DMS153 treated with DMSO at 0.1 percent for 48 hours (cell line): ENCODE results near the gene DNAJC5.
"Not testable (repeated sequence)": the region's sequence is repeated elsewhere in the genome, so short reads cannot be mapped to it uniquely, and the experiment has no call there.

ENCODE experiments used
- DNase-seq: peaks from one replicate; lab custom pipeline; 2025; ENCODE audit not compliant: unreplicated experiment; lab: John Stamatoyannopoulos, UW

The DNAJC5 gene

DNA sequence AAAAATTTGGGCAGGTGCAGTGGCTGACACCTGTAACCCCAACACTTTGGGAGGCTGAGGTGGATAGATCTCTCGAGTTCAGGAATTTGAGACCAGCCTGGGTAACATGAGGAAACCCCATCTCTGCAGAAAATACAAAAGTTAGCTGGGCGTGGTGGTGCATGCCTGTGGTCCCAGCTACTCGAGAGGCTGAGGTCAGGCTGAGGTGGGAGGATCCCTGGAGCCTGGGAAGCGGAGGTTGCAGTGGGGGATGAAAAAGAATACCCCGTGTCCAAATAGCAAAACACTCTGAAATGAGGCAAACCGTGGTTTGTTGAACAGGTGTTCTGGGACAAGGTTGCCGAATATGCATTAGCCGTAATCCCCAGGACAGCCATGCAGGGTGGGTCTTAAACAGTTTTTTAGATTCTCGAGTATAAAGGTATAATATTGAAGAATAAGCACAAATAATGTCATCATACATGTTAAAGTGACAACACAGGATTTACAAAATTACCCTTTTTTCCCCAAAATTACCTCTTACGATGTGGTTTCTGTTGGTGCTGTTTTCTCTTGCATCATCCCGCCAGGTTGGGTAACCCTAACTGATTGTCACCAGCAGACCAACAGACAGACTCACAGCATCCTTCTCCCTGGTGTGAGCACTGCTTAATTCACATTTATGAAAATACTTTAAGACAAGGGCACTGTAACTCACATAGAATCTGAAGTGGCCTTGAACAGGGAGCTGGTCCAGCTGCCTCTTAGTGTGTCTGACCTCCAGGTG is 9.1 kb downstream of the DNAJC5 start:
- DNase-seq: no peak

- no peak for DNase-seq
These were observed 13.2 kb downstream of the DNAJC5 start for GRCh38 chr20:63908008-63908682.

GRCh38 chr20:63911176-63911575 is 16.2 kb downstream of the DNAJC5 start:
- no peak for DNase-seq

DNA sequence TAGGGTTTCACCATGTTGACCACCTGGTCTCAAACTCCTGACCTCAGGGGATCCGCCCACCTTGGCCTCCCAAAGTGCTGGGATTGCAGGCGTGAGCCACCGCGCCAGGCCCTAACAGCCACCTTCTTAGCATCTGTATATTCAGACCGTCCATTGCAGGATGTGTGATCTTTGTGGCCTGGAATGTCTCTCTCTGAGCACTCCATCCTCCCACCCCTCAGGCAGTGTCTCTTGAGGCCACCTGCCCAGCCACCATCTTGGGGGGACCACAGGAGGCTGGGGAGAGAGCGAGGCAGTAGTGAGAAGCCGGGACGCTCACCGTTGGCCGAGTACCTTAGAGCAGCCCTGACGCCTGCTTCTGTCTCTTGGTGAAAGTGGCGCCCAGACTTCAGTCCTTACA is 18.8 kb downstream of the DNAJC5 start:
- DNase-seq: no peak

DNA sequence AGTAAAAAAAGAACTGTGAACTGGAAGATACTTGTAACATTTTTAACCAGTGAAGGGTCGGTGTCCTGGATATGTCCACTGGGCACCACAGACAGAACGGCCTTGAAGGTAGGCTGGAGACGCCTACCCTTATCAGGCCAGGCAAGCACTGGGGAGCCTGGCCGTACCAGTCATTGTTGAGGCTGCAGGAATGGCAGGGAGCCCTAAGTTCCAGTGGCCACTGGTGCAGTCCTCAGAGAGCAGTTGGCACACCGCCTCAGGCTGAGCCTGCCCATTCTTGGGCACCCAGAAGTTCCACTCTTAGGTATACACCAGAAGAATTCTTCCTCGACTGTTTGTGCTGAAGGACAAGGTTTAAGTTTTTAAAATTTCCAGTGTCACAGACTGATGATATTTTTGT is 20.5 kb downstream of the DNAJC5 start:
- DNase-seq: no peak

GRCh38 chr20:63916371-63916939 is 21.5 kb downstream of the DNAJC5 start:
- DNase-seq: not testable (repeated sequence)

DNA sequence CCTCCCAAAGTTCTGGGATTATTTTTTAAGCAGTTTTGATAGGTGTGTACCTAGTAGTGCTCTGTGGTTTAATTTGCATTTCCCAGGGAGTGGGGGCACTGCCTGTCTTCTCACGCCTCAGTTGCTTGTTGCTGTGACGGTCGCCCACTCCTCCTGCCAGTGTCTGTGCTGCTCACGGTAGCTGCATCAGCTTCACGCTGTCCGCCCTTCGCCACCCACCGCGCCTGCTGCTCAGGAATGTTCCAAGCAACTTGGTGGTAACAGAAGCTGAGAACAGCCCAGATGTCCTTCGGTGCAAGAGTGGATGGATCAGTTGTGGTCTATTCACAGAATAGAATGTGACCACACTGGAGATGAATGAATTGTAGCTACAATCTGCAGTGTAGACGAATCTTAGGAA is 22.9 kb downstream of the DNAJC5 start:
- DNase-seq: no peak

DNA sequence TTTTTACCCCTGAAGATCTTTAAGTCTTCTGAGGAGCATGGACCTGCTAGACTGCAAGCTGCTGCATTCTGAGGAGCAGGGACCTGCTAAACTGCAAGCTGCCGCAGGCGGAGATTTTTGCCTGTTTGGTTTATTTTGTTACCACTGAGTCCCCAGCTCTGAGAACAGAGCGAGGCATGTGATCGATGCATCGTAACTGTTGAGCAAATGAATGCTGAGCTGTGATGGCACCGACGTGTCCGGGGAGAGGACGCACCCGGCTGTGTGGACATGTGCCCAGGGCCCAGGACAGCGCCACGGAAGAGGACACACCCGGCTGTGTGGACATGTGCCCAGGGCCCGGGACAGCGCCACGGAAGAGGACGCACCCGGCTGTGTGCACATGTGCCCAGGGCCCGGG is 24.2 kb downstream of the DNAJC5 start:
- DNase-seq: no peak

GRCh38 chr20:63920226-63920625 is 25.3 kb downstream of the DNAJC5 start:
- DNase-seq: no peak

GRCh38 chr20:63923651-63924050 is 28.7 kb downstream of the DNAJC5 start:
- DNase-seq: no peak

DNA sequence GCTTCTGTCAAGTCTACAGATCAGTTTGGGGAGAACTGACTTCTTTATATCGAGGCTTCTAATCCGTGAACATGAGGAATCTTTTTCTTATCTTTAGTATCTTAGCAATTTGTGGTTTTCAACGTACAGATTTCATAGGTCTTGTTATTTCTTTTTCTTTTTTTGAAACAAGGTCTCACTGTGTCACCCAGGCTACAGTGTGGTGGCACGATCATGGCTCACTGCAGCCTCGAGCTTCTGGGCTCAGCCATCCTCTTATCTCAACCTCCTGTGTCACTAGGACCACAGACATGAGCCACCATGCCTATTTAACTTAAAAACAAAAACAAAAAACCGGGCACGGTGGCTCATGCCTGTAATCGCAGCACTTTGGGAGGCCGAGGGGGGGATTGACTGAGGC is 29.3 kb downstream of the DNAJC5 start:
- no peak for DNase-seq

DNA sequence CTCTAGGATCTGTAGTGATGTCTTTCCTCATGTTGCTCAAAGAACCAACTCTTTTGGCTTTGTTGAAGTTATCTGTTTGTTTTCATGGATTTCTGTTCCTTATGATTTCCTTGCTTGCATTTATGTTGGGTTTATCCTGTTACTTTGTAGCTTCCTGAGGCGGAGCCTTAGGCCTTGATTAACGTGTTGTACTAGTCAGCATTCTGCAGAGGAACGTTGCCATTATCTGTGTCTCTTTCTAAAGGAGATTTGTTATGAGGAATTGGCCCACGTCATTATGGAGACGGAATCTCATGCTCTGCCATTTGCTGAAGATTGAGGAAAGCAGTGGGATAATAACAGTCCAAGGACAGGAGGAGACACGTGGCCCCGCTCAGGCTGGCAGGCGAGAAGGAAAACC is 31.4 kb downstream of the DNAJC5 start:
- DNase-seq: no peak

DNA sequence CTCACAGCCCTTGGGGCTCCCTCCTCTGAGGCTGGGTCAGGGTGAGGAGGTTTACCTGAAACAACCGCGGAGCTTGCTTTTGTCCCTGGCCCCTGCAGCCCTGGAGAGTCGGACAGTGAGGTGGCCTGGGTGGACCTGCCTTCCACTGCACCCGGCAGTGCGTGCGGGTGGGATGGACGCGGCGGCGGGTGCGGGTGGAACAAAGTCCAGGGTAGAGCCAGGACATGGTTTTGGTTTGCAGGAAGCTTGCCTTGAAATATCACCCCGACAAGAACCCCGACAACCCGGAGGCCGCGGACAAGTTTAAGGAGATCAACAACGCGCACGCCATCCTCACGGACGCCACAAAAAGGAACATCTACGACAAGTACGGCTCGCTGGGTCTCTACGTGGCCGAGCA is 34.1 kb downstream of the DNAJC5 start:
- no peak for DNase-seq

DNA sequence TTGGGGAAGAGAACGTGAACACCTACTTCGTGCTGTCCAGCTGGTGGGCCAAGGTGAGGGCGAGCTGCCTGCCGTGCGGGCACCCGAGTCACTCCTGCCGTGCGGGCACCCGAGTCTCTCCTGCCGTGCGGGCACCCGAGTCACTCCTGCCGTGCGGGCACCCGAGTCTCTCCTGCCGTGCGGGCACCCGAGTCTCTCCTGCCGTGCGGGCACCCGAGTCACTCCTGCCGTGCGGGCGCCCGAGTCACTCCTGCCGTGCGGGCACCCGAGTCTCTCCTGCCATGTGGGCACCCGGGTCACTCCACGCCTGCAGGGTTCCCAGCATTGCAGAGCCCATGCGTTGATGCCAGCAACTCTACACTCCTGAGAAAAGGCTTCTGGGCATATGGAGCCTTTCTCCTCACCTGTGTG is 34.6 kb downstream of the DNAJC5 start:
- DNase-seq: not testable (repeated sequence)

DNA sequence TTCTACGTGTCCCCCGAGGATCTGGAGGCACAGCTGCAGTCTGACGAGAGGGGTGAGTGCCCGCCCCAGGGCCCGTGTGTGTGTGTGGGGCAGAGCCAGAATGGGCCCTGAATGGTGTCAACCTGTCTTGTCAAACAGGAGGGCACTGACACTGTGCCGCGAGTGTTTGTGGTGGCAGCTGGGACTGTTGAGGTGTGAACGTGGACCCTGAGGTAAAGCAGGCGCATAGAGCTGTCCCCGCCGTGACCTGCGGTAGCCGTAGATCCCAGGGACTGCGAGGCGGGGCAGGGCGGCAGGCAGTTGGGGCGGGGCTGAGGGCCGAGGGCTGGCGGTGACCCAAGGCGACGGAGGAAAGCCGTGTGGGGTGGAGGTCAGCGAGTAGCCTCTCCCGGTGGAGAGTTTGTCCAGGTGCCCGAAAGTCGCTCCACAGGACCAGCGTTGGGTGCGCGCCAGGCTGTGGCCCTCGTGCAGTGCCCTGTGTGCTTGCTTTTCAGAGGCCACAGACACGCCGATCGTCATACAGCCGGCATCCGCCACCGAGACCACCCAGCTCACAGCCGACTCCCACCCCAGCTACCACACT is 36.1 kb downstream of the DNAJC5 start:
- no peak for DNase-seq

- DNase-seq: no peak
These were observed 36.8 kb downstream of the DNAJC5 start for GRCh38 chr20:63931735-63932134.

DNA sequence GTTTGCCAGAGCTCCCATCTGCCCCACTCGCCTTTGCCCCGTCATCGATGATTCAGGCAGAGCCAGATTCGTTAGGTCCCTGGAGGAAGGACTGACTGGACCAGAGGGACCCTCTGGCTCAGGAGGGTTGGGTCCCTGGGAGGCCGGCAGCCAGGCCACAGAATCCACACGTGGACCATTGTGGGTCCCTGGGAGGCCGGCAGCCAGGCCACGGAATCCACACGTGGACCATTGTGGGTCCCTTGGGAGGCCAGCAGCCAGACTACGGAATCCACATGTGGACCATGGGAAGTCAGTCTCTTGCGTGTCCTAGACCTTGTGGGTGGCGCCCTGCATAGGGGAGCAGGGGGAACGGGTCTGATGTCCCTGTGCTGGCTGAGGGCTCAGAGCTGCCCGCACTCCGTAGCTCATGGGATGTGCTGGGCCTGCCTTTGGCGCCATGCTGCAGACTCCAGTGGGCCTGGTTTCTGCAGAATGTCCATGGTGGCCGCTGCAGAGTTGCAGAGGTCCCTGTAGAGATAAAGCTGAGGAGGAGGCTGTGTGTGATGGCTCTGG is 37.8 kb downstream of the DNAJC5 start:
- DNase-seq: no peak

- no peak for DNase-seq
These were observed 38.7 kb downstream of the DNAJC5 start for GRCh38 chr20:63933646-63934045.

GRCh38 chr20:63934271-63935068 is 39.5 kb downstream of the DNAJC5 start:
- no peak for DNase-seq

DNA sequence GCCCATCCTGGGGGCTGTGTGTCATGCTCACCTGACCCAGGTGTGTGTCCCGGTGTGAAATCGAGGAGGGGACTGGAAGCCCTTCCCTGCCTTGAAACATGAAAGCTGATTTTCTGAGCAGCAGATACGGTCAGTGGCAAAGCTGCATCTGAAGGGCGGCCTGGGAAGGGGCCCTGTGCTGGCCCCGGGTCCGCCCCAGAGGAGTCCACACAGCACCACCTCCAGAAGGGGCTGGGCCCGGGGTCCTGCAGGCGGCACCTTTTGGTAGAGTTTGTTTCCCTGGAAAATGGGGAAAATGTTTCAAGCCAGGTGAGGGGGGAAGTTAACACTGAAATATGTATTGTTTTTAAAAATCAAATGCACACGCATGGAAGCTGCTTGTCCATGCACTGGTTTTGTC is 40.5 kb downstream of the DNAJC5 start:
- no peak for DNase-seq

- DNase-seq: no peak
These were observed 42.7 kb downstream of the DNAJC5 start for GRCh38 chr20:63937596-63937995.
